ENCODE results near the gene PRUNE2.

GRCh38 chr9:76798527-76798926 lies 107.4 kb downstream of the PRUNE2 start:
- TF ChIP-seq CTCF (IDR thresholded peaks at IDR 0.05) (no peak), POLR2A (IDR thresholded peaks at IDR 0.05) (no peak)

All from lower leg skin (tissue), 3 donors.